Pulmonary artery endothelial cell (primary cell): Measurements from ENCODE around the gene SEC16A. TPM values are rescaled to one million over a fixed set of nuclear protein-coding genes. Genes with fewer than 3 reads are reported as not detected.

ENCODE experiments used
- DNase-seq: peaks from one replicate; pipeline ENCODE4 v3.0.0-alpha.2; 2011; ENCODE audit warnings: low read depth, low spot score
- total RNA-seq: library from RNA; depleted of rRNA; stranded (reverse); fragments of >200 nt; gene quantifications from 2 replicates; pipeline ENCODE4 v1.2.3, GENCODE V29; 2014

The SEC16A gene
- total RNA-seq, 1 donor from 2014 or later: 18.8 TPM

GRCh38 chr9:136486823-136487620 is 4.2 kb upstream of the SEC16A start:
- no peak for DNase-seq

DNA sequence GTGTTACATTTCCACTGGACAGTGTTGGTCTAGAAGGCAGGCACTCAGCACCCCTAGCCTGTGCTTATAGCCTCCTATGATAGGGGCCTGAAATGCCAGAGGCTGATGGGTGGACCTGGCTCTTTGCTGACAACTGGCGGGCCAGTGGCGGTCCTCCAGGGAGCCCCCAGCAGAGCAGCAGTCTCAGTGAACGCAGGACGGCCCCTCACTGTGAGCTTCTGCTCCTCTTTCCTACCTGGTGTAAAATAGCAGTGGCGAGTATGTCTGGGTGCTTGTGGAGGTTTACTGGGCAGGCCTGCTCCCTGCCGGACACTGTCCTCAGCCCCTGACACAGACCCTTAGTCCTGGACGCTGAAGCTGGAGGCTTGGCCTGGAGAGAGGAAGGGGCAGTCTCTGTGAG is 3.3 kb upstream of the SEC16A start:
- DNase-seq: no peak

DNA sequence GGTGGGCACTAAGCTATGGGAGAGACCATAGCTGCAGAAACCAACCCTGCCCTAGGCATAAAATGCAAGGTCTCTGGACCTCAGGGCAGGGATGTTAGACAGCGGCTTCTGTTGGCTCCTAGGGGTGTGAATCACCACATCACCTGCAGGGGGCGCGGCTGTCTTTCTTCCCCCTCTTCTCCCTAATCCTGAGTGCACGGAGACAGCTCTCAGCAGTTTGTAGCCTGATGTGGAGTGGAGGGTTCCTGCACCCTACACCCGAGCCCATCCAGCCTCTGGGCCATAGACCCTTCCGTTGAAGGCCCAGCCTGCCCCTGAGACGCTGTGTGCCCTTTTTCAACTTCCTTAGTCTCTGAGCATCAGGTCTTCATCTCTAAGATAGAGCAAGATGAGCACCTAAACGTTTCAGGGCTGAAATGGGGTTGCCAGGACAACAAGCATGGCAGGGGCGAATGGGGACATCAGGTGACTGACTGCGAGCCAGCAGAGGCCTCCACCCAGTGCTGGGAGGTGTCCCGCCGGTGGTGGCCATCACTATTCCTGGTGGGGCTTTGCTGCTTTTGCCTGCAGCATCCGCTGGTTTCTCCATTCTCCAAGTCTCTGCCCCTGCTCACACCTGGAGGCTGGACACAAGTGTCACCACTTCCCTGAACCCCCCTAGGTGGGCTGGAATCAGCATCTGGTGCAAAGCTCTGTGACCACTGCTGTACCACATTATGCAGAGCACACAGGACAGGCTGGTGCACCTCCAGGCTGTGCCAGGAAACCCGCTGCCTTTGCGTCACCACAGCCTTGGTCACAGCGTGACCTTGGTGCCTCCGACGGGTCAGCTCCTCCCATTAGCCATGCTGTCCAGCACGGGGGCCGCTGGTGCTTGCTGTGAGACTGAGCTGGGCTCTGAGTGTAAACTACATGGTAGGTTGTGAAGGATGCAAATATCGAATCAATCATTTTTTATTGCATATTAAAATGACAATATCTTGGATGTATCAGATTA is 2.5 kb upstream of the SEC16A start:
- DNase-seq: peak; percentile 33

GRCh38 chr9:136484153-136485048 is 1.6 kb upstream of the SEC16A start:
- DNase-seq: no peak

- DNase-seq: peak; percentile 33
These were observed 831 bp upstream of the SEC16A start for GRCh38 chr9:136483589-136484152.

DNA sequence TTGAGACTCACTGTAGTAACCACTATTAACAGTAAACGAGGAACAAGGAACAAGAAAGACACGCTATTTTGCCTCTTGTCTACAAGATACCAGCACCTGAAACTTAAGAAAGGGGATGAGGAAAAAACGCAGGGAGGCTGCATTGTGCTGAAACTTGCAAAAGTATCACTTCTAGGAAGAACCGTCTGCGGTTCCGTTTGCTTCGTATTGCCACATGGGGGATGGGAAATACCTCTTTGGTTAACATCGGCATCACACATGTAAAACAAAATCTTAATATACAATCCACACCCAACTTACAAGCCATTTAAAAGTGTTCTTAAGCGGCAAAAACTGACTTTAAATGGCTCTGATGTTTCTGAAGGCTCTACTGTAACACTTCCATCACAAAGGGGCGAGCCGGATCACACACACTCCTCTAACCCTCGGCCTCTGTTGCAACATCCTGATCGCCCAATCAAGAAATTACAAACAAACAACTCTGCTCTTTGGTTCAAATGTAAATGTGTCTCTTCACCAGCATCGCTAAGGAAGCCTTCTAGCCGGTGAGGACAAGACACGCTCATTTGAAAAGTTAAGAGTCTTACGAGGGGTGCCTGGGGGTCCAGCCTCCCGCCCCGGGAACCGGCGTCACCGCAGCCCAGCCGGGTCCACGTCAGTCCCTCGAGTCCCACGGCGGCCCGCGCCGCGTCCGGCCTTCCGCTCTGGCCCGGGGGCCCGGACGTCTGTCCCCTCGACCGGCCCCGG is 621 bp downstream of the SEC16A start:
- DNase-seq: no peak

DNA sequence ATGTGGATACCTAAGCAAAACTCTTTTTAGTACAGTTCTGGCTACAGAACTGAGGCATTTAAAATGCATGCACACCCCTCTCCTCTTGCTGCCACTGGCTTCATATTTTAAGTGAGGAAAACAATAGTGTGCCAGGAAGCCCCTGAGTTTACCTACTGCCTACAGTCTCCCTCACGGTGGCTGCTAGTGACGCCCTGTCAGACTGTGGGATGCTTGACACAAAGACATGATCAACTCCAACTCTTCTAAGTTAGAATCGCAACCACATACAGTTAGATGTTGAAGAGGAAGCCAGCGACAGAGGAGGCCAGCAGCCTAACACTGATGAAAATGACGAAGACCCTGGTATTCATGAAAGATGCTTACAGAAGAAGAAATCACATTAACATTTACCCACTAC is 1.3 kb downstream of the SEC16A start:
- DNase-seq: no peak

- no peak for DNase-seq
These were observed 6.3 kb downstream of the SEC16A start for GRCh38 chr9:136476369-136477150.

DNA sequence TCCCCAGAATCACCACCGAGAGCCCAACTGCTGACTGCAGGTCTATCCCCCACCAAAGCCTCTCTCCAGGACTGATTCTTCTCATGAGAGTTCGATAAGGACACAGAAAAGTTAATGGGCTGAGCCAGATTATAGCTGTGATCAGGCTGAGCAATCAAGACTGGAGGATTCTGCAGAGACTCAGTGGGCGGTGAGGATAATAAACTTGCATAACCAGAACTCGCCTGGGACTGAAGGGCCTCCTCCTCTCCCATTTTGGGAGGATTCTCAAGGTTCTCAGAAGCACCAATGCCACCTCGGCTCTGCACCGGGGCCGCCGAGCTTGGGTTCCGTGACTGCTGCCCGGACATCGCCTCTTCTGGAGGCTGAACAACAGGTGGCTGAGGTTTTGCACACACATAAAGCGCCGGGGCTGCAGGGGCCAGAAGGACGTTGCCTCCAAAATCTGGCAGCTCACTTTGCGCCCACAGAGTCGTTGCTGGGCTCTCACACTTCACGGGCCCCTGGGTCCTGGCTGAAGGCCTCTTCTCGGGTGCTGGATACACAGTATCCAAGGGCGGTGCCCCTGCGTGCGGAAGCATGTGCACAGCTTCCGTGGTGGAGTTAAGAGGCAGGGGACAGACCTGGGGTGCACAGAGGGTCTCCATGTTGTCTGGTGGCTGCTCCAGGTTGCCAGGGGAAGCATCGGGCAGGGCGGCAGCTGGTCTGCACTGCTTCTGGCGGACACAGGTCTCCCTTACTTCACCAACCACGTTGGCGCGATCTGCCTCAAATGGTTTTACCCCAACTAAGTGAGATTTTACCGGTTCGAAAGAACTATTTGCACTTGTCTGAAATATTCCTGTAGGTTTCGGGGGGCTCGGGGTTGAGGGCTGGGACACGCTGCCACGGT is 7.6 kb downstream of the SEC16A start:
- DNase-seq: no peak

- no peak for DNase-seq
These were observed 8.7 kb downstream of the SEC16A start for GRCh38 chr9:136474021-136474640.

- no peak for DNase-seq
These were observed 9.5 kb downstream of the SEC16A start for GRCh38 chr9:136473354-136473721.

DNA sequence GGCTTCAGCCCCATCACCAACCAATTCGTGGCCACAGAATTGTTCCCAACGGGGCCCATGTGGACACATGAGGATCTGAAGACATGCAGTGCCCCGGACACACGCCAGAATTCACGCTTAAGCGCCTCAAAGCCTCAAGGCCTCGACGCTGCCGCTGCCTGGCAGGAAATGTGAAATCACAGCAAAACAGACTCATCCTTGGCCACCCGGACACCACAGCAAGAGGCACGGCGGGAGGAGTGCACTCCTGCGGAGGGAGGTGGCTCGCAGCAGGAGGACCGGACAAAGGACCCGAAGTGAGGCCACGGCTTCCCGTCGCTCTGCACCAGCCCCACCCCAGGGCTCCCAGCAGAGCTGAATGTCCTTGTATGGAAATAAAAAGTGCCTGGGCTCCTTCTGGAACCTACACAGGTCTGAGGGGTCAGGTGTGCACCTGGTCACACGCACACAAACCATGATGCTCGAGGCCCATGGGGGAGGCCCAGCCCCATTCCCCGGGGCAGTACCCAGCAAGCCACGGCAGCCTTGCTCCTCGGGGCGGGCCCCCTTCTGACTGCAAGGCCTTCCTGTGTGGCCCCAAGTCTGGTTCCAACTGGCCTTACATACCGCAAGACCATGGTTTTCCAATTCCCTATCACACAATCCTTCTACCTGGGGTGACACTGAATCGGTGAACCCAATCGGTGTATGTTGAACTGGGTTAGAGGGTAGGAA is 10.0 kb downstream of the SEC16A start:
- no peak for DNase-seq

DNA sequence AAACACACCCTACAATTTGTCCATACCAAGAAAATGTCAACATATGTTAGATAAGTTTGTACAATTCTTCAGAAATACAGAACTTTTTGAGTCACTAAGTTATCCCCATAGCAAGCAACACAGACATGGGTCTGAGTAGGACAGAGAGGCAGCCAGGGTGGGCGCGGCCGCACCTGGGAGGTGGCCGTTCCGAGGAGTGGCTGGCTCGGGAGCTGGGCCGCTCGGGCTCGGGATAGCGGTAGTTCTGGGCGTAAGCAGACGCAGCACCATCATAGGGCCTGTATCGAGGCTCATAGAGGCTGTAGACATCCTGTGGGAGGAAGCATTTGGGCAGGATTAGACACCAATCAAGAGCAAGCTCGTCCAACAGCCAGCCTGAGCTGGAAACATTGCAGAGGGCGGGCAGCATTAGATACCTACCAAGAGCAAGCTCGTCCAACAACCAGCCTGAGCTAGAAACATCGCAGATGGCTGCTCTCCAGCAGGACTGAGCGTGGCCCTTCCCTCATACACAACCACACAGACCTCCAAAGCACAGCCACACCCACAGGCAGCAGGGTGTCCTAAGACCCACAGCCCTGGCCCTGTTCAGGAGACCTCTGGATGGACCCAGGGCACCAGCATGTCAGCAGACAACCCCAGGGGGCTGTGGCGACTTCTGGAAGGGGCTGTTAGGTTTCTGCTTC is 10.9 kb downstream of the SEC16A start:
- no peak for DNase-seq

GRCh38 chr9:136470792-136471469 is 11.9 kb downstream of the SEC16A start:
- DNase-seq: no peak

- DNase-seq: no peak
These were observed 12.5 kb downstream of the SEC16A start for GRCh38 chr9:136470356-136470755.

DNA sequence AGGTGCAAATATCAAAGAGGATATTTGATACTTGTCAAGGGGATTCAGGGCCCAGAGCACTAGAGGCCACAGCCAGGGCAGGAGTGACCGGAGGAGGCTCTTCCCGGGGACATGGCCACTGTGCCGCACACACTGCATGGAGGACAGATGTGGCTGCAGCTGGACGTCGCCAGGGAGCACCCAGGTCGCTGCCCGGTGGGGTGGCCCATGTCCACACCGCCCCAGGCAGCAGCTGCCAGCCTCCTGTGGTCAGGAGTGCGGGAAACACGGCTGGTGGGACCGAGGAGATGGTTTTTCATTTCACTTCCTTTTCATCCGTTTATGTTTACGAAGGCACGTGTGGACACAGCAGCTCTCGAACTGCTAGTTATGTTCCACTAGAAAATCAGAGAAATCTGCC is 15.1 kb downstream of the SEC16A start:
- DNase-seq: no peak
